Stimulated activated CD4-positive, alpha-beta T cell treated with anti-CD3 and anti-CD28 coated beads, Interleukin-4, amount 100 ng/mL, for 48 hours (primary cell): ENCODE results near the gene CLN3.
"Not testable (repeated sequence)": the region's sequence is repeated elsewhere in the genome, so short reads cannot be mapped to it uniquely, and the experiment has no call there.

Experiments
- DNase-seq, 2 donors: peaks; one replicate each; pipeline ENCODE4 v3.0.0-alpha.2; 2020; ENCODE audit warnings: low read depth in 2 of 2

The CLN3 gene

GRCh38 chr16:28494121-28494851 lies 2.4 kb upstream of the CLN3 start, which contains the start of gene APOBR:
Gene APOBR (plus strand): TSS chr16:28494643. CDS start chr16:28494682, 39 bp downstream.
- DNase-seq, result peak; percentile 66 to 79

- DNase-seq, result no peak
Measured at GRCh38 chr16:28492511-28492910, 637 bp upstream of the CLN3 start.

- DNase-seq, result no peak
Measured at GRCh38 chr16:28491230-28491969, 474 bp downstream of the CLN3 start.

- DNase-seq, result no peak
Measured at GRCh38 chr16:28486266-28486665, 5.6 kb downstream of the CLN3 start.

- DNase-seq, result not testable (repeated sequence)
Measured at GRCh38 chr16:28483361-28483760, 8.5 kb downstream of the CLN3 start.

- DNase-seq, result no peak
Measured at GRCh38 chr16:28482026-28482425, 9.8 kb downstream of the CLN3 start.

GRCh38 chr16:28478506-28479180 lies 13.2 kb downstream of the CLN3 start:
- no peak for DNase-seq

- DNase-seq, result no peak
Measured at GRCh38 chr16:28477311-28477920, 14.5 kb downstream of the CLN3 start.

- no peak for DNase-seq
Measured at GRCh38 chr16:28475221-28475620, 16.7 kb downstream of the CLN3 start.

GRCh38 chr16:28473714-28474265 lies 18.1 kb downstream of the CLN3 start:
- no peak for DNase-seq

- not testable (repeated sequence) for DNase-seq
Measured at GRCh38 chr16:28447081-28447480, 44.8 kb downstream of the CLN3 start.

- not testable (repeated sequence) for DNase-seq
Measured at GRCh38 chr16:28446388-28446787, 45.5 kb downstream of the CLN3 start.

GRCh38 chr16:28443943-28444342 lies 47.9 kb downstream of the CLN3 start:
- not testable (repeated sequence) for DNase-seq

GRCh38 chr16:28438899-28439298 lies 53.0 kb downstream of the CLN3 start:
- DNase-seq, result not testable (repeated sequence)

GRCh38 chr16:28435340-28435739 lies 56.5 kb downstream of the CLN3 start:
- not testable (repeated sequence) for DNase-seq
